Effector memory CD8-positive, alpha-beta T cell (primary cell): ENCODE results near the gene XPO4.

ENCODE experiments used
- ATAC-seq: fragments of 150-1000 bp; cut with Tn5 transposase; replicated peaks from 2 replicates; pipeline ENCODE4 v1.10.0; 2021; ENCODE audit warnings: mild to moderate bottlenecking, moderate library complexity
- DNase-seq, 3 experiments: peaks; one replicate each; pipeline ENCODE4 v3.0.0; 2021
- H3K27ac Mint-ChIP-seq, 2 donors: one replicate each; pipeline ENCODE4 v1.8.0; 2022; ENCODE audit warnings: mild to moderate bottlenecking in 2 of 2, mixed read lengths in 2 of 2, moderate library complexity in 2 of 2
- H3K27me3 Mint-ChIP-seq, 2 donors: one replicate each; pipeline ENCODE4 v1.8.0; 2022; ENCODE audit warnings: mixed read lengths in 2 of 2
- H3K36me3 Mint-ChIP-seq: one replicate; pipeline ENCODE4 v1.8.0; 2022; ENCODE audit warnings: mild to moderate bottlenecking, moderate library complexity, mixed read lengths; ENCODE audit not compliant: insufficient read depth
- H3K4me1 Mint-ChIP-seq, 2 donors: one replicate each; pipeline ENCODE4 v1.8.0; 2022; ENCODE audit warnings: low read depth in 2 of 2, mixed read lengths in 2 of 2
- H3K4me3 Mint-ChIP-seq, 2 donors: one replicate each; pipeline ENCODE4 v1.8.0; 2022; ENCODE audit warnings: mild to moderate bottlenecking in 2 of 2, mixed read lengths in 2 of 2, moderate library complexity in 2 of 2
- H3K9me3 Mint-ChIP-seq, 2 donors: one replicate each; pipeline ENCODE4 v1.8.0; 2022; ENCODE audit warnings: mixed read lengths in 2 of 2

XPO4 gene

DNA sequence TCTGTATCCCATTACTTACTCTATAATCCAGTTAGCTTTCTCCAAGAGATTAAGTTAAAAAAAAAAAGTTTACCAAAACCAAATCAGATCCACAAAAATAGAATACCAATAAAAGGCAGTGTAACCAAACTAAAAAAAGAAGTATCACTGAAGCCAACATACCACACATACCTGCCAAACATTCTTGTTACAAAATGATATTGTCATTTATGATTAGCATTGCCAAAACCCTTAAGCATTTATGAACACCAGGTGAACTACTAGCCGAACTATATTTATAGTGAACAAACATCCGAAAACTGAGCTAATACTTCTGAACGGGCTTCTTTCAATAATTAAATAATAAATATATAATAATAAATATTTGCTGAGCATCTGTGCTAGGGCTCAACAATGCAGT, 69.7 kb downstream of the XPO4 start:
- ATAC-seq = no peak
- Mint-ChIP-seq H3K4me1 (peaks cover 12 to 15% of the 10 kb centered on the region in 2 donors), H3K27me3 (no peaks in the 10 kb centered on the region)

DNA sequence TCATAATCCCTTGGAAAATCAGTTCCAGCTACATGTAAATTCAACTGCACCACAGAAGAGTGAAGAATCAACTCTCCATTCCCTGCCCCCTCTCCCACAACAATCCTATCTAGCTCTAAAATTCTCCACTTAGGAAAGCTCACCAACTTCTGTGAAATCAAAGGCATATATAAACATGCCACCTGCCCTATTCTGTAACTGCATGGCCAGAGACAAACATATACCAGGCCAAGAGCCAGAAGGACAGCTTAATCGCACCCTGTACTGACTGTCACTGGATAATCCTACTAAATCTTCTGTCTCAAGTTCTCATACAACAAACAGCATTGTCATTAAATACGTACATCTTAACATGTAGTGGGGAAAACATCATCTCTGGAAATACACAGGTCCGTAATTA, 70.6 kb downstream of the XPO4 start:
- H3K4me1 Mint-ChIP-seq = peaks cover 12% of the 10 kb centered on the region in 2 donors
- peaks cover 11% of the 10 kb centered on the region for H3K36me3 Mint-ChIP-seq
- H3K4me3 Mint-ChIP-seq = no peak overlapping the region
- H3K27me3 Mint-ChIP-seq = no peaks in the 10 kb centered on the region
- H3K9me3 Mint-ChIP-seq = no peaks in the 10 kb centered on the region
- ATAC-seq (no peak), DNase-seq (no peak)
- H3K27ac Mint-ChIP-seq = peak overlapping the region; percentile 33 to 60

More for the DNA sequence above, 69.7 kb downstream of the XPO4 start:
- Mint-ChIP-seq H3K9me3 (no peaks in the 10 kb centered on the region), H3K4me3 (no peak overlapping the region), H3K36me3 (peaks cover 14% of the 10 kb centered on the region), H3K27ac (peak overlapping the region in 1 of 2 donors; percentile 33)
- no peak for DNase-seq

DNA sequence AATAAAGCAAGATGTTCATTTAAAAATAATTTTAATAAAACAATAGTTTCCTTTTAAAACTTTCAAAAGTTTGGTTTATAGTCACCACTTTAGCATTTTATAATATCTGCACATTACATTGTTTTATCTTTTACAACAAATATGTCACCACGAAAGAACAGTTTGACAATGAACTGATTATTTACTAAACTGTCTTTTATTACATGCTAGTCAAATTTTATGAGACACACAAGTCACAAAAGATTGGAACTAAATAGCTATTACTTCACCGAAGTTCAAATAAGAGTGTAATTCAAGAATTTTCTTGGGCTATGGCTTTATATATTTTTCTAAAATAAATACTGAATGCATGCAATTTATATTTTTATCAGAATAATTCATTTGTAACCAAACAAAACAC, 71.3 kb downstream of the XPO4 start:
- no peak for ATAC-seq
- Mint-ChIP-seq H3K27me3 (no peaks in the 10 kb centered on the region), H3K4me1 (peaks cover 12% of the 10 kb centered on the region in 2 donors), H3K36me3 (peaks cover 11% of the 10 kb centered on the region), H3K27ac (no peak overlapping the region), H3K9me3 (no peaks in the 10 kb centered on the region), H3K4me3 (no peak overlapping the region)
- no peak for DNase-seq

DNA sequence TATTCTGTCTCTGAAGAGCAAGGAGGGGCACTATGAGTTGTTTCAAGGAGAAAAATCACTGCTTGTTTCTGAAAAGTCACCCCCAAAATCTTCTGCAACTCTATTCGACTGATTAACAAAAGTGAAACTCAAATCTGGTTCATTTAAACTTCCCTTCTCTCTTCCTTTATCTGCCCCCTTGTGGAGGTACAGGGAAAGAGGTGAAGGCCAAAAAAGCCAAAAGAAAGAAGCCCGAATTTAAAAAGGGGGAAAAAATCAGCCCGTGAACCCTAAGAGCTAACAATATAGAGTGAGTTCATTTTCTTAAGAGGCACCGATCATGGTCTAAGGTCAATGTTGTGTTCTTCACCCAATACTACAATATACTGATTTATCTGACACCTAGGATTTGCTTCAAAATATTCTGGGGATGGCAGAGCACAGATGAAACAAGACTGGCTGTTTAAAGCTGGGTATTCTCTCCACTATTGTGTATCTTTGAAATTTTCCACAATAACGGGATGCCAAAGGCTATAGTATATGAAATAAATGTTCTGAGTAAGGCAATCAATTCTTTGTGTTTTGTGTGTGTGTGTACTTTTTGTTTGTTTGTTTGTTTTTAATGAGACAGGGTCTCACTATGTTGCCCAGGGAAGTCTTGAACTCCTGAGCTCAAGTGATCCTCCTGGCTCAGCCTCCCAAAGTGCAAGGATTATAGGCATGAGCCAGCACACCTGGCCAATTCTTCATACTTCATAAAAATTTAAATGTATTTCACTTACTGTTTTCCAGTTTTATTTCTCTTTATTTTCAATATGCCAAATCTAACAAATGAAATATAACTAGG, 73.8 kb downstream of the XPO4 start:
- H3K4me1 Mint-ChIP-seq = peaks cover 7 to 11% of the 10 kb centered on the region in 2 donors
- peak overlapping the region; percentile 71 to 82 for H3K27ac Mint-ChIP-seq

DNA sequence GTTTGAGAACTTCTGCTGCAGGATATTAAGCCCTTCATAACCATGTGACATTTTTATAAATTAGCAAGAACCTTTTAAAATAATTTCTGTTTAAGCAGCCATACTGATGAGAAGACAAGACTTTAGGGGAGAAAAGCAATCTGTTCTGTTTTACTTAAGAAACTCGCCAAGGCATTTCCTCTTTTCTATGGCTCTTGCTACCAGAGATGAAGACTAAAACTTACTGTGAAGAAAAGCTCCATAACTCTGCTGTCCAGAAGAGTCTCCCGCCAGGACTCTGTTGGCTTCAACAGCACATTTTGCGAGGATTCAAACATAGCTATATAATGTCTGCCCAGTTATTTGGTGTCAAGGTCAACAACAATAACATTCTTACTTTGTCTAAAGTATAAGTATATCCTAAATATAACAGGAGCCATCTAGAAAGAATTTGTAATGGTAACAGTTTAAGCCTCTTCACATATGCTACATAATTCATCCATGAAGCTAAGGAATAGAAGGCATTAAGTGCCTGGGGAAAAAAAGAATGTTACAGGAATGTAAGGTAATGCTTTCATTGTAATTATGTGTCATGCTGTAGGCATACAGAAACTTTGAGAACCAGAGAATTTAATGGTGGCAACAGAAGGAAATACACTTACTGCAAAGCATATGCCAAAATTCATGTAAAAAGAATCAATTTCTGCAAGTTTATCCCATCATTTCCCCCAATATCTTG, 75.5 kb downstream of the XPO4 start:
- Mint-ChIP-seq H3K4me1 (peaks cover 7 to 9% of the 10 kb centered on the region in 2 donors), H3K9me3 (no peaks in the 10 kb centered on the region), H3K27ac (no peak overlapping the region), H3K27me3 (no peaks in the 10 kb centered on the region), H3K4me3 (no peak overlapping the region), H3K36me3 (peaks cover 6% of the 10 kb centered on the region)
- ATAC-seq (no peak), DNase-seq (no peak)

More for the DNA sequence above, 73.8 kb downstream of the XPO4 start:
- peak; percentile 90 for ATAC-seq
- Mint-ChIP-seq H3K9me3 (no peaks in the 10 kb centered on the region), H3K27me3 (no peaks in the 10 kb centered on the region), H3K36me3 (peaks cover 6% of the 10 kb centered on the region), H3K4me3 (peak overlapping the region; percentile 57 to 59)
- peak; percentile 50 to 56 (median 52) for DNase-seq

DNA sequence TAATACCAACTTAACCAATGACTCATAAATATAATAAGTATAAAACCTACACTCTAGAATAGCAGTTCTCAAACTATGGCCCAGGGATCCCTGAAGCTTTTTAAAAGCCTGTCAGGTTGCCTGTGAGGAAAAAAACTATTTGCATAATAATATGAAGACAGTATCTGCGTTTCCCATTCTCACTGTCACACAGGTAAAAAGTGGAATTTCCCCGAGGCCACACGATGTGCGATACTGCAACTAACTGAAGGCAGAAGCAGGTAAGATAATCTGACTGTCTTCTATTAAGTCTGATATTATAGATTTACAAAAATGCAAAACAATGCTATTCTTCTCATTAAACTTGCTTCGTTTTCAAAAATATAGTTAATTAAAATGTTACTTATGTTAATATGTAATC, 76.2 kb downstream of the XPO4 start:
- no peaks in the 10 kb centered on the region for H3K27me3 Mint-ChIP-seq
- H3K27ac Mint-ChIP-seq = no peak overlapping the region
- ATAC-seq (no peak), DNase-seq (no peak)
- H3K4me3 Mint-ChIP-seq = no peak overlapping the region
- peaks cover 5% of the 10 kb centered on the region for H3K36me3 Mint-ChIP-seq
- H3K4me1 Mint-ChIP-seq = peaks cover 6 to 7% of the 10 kb centered on the region in 2 donors
- no peaks in the 10 kb centered on the region for H3K9me3 Mint-ChIP-seq

DNA sequence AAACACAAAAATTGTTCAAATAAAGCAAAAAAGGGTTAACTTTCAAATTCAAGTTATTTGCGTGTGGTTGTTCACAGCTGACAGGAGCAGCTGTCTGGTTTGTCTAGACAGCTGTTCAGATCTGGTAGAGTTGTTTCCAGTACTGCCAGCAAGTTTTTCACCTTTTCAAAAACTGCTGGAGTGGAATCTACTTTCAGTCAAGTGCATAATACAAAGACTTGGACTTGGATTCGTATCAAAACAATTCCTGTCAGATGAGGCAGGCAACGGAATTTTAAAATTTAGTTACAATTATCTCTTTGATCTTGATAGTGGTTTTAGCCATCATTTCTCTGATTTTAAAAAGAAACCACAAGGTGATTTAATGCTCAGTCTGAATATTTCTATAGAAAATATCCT, 77.1 kb downstream of the XPO4 start:
- Mint-ChIP-seq H3K4me3 (no peak overlapping the region), H3K9me3 (no peaks in the 10 kb centered on the region), H3K27ac (no peak overlapping the region), H3K4me1 (peaks cover 6 to 7% of the 10 kb centered on the region in 2 donors), H3K27me3 (no peaks in the 10 kb centered on the region), H3K36me3 (peaks cover 12% of the 10 kb centered on the region)
- DNase-seq (no peak), ATAC-seq (no peak)

DNA sequence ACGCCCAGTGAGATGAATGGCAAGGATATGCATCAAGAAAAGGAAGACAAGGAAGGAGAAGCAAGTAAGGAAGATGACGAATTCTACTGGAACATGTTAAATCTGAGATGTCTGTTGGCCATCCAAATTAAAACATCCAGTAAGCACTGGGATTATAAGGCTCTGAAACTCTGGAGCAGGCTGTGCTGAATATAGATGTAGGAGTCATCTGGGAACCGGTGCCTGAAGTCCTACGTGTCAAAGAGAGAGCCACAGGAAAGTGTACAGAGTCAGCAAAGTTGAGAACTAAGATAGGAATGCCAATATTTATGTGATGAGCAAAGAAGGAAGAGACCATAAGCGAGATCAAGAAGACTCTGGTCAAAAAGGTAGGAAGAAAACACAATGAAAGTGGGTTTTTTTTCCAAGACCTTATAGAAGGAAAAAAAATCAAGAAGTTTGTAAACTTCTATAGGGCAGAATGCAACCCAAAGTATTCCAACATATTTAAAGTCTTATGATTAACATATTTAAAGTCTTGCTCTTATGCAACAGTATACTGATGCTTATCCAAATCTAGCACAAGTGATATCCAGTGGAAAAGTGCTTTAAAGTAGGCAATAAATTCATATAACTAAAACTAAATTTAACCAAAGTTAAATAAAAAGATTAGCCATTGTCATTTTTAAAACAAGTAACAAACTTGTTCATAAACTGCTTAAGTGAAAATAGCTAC, 77.6 kb downstream of the XPO4 start:
- peaks cover 12% of the 10 kb centered on the region for H3K36me3 Mint-ChIP-seq
- no peak for ATAC-seq
- no peak overlapping the region for H3K4me3 Mint-ChIP-seq
- DNase-seq = no peak
- peaks cover 6 to 7% of the 10 kb centered on the region in 2 donors for H3K4me1 Mint-ChIP-seq
- no peaks in the 10 kb centered on the region for H3K9me3 Mint-ChIP-seq
- no peaks in the 10 kb centered on the region for H3K27me3 Mint-ChIP-seq
- H3K27ac Mint-ChIP-seq = peak overlapping the region in 1 of 2 donors; percentile 24

DNA sequence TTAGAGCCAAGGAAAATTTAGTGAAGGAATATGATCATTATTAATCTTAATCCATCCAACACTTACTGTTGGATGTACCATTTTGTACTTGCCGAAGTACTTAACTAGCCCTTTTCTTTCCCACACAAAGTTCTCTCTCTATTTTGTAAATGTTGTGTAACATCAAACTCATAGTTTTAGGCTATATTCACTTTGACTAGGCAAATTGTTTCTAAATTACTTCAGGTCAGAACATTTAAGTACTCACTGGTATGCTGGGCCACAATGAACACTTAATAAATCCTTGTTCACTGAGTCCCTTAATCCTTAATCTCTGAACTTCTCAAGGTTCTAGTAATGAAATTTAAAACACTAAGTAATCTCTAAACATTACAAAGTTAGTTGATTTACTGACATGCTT, 79.5 kb downstream of the XPO4 start:
- Mint-ChIP-seq H3K36me3 (peaks cover 12% of the 10 kb centered on the region), H3K9me3 (no peaks in the 10 kb centered on the region), H3K27ac (no peak overlapping the region), H3K27me3 (no peaks in the 10 kb centered on the region), H3K4me3 (no peak overlapping the region), H3K4me1 (no peaks in the 10 kb centered on the region)
- no peak for DNase-seq
- ATAC-seq = no peak

DNA sequence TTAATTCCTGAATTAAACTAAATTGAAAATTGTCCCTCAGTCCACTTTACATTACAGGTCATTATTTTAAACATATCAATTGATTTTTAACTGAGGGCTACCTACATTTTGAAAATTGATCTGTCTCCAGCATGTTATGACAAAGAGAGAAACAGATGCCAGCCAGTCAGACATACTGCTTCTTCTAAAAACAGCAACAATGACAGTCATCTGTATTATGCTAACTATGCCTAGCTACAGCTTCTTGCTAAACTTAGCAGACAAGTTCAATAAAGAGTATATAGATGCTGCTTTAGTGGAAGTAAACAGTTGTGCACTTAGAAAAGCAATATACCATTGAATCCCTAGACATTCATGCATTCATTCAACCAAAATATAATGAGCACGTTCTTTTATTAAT, 80.1 kb downstream of the XPO4 start:
- no peaks in the 10 kb centered on the region for H3K9me3 Mint-ChIP-seq
- no peaks in the 10 kb centered on the region for H3K27me3 Mint-ChIP-seq
- H3K27ac Mint-ChIP-seq = no peak overlapping the region
- H3K36me3 Mint-ChIP-seq = peaks cover 14% of the 10 kb centered on the region
- no peak for DNase-seq
- no peaks in the 10 kb centered on the region for H3K4me1 Mint-ChIP-seq
- H3K4me3 Mint-ChIP-seq = no peak overlapping the region
- ATAC-seq = no peak

DNA sequence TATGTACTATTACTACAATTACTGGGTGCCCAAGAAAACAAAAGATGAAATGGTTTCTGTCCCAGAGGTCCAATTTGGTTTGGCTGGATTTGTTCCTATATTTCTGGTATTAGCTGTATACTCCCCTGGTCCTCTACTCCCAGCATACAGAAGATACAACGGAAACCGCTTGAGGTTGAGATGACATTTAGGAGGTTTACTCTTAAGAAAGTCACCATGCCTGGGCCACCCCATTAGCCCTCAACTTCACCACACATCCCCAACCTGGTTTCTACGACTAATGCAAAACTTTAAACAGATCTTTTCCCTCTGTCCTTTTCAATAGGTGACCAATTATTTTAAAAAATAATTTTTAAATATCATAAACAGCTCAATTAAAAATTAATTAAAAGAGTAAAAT, 82.8 kb downstream of the XPO4 start:
- Mint-ChIP-seq H3K27ac (no peak overlapping the region), H3K27me3 (no peaks in the 10 kb centered on the region), H3K36me3 (peaks cover 15% of the 10 kb centered on the region), H3K9me3 (no peaks in the 10 kb centered on the region), H3K4me1 (peaks cover 0 to 3% of the 10 kb centered on the region in 2 donors), H3K4me3 (no peak overlapping the region)
- ATAC-seq (no peak), DNase-seq (no peak)

DNA sequence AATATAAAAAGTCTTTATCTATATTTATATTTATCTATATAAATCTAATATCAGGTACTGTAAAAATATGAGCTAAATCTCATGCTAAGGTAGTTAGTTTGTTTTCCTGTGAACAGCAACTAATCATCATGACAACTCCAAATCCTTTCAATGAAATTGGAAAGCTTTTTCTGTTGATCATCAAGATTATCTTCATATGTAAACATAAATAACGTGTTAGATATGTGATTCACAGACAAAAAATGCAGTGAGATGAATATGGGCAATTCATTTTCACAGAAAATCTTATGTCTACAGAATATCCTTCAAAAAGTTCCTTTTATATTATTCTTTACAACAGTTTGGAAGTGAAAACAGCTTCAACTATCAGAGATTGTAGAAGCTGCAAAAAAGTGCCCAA, 87.1 kb downstream of the XPO4 start:
- H3K27ac Mint-ChIP-seq = no peak overlapping the region
- no peak for DNase-seq
- H3K4me3 Mint-ChIP-seq = no peak overlapping the region

DNA sequence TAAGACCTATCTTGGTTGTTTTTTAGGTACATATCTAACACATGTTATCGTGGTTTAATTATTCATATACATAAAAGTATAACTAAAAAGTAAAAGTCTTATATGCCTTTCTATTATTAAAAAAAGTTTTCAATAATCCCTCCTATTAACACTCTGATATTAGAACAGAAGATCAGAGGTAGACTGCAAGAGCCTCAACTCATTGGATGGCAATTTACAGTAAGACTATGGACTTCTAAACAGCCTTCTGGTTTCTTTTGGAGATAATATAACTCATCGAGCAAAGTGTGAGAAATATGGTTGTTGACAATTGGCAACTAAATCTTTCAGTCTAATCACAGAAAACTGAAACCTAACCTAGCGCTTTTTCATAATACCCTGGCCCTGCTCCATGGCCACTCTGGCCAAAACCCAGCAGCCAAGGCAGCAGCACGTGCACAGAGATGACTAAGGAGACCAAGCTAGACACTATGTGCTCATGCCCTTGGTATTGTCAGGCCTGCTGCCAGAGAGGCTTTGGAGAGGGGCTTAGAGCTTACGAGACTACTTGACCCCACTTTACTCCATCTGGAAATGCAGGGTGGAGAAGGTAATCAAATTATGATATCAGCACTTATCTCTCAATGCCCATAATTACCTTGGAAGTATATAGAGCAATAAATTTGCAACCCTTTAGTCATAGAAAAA, 88.2 kb downstream of the XPO4 start:
- DNase-seq = no peak
- Mint-ChIP-seq H3K4me3 (no peak overlapping the region), H3K4me1 (peaks cover 0 to 11% of the 10 kb centered on the region in 2 donors), H3K27me3 (no peaks in the 10 kb centered on the region), H3K9me3 (no peaks in the 10 kb centered on the region), H3K36me3 (peaks cover 14% of the 10 kb centered on the region), H3K27ac (no peak overlapping the region)
- no peak for ATAC-seq

More for the DNA sequence above, 87.1 kb downstream of the XPO4 start:
- no peak for ATAC-seq
- Mint-ChIP-seq H3K36me3 (peaks cover 14% of the 10 kb centered on the region), H3K4me1 (peaks cover 0 to 11% of the 10 kb centered on the region in 2 donors), H3K27me3 (no peaks in the 10 kb centered on the region), H3K9me3 (no peaks in the 10 kb centered on the region)
